Measurements from ENCODE around the gene ZMIZ1. TPM values are rescaled to one million over a fixed set of nuclear protein-coding genes. Genes with fewer than 3 reads are reported as not detected.

ZMIZ1 gene
- total and polyA plus RNA-seq, 5 donors, result 38.0 to 83.1 (median 71.1) TPM

DNA sequence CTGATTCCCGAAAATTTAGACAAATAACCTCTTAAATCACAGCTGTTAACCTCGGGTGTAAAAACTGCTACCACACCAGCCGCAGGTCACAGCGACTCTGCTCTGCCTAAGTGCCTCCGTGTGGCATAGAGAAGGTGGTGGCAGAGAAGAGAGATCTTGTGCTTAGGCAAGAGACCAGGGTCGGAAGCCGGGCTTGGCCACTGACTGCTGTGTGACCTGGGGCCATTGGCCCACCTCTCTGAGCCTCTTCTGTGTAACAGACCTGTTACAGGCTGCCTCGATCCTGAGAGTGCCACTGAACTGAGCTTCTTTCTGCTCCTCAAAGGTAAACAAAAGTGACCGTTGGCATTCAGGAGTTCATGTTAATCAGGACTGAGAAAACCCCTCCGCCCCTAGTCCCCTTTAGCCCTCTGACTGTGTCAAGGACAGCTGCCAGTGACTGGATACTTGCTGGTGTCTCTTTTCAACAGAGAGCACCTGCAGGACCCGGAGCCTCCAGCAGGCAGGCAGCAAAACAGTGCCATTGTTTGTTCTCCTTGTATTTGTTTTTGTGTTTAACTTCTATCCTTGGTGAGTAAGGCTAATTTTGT lies 36.5 kb downstream of the ZMIZ1 start:
- 53% methylated on average over 11 of the region's 11 CpGs for WGBS
- no peaks in the 10 kb centered on the region for H3K9me3 ChIP-seq (ENCODE audit: control insufficient read depth, low read length)
- intact Hi-C loops (cut with DNase I), result no loop called here
- H3K4me3 ChIP-seq (ENCODE audit: low read length), result no peak overlapping the region
- DNase-seq (no peak), ATAC-seq (no peak)
- H3K27ac ChIP-seq (ENCODE audit: low read length), result peak overlapping the region; percentile 28
- H3K27me3 ChIP-seq (ENCODE audit: control insufficient read depth, insufficient read depth), result no peaks in the 10 kb centered on the region
- H3K4me1 ChIP-seq (ENCODE audit: control insufficient read depth, insufficient read depth, low read length), result peaks cover 60% of the 10 kb centered on the region

DNA sequence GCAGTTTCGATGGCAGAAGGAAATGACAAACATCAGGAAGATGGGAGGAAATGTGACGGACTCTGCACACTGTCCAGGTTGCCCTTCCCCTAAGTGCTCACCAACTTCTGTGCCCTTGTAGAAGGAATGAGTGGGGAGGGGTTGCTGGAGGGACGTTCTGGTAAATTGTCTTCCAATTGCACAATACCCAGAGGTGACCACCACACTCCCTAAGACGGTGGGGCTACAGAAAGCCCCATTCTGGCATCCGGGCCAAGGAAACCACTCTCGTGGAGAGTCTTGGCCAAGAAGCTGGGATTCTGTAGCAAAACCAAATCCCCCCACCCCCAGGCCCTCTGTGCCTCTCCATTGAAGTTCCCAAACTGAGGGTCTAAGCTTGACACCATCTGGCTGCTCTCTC lies 37.1 kb downstream of the ZMIZ1 start:
- H3K4me1 ChIP-seq (ENCODE audit: control insufficient read depth, insufficient read depth, low read length), result peaks cover 57% of the 10 kb centered on the region
- WGBS, result 47% methylated on average over 6 of the region's 6 CpGs
- H3K4me3 ChIP-seq (ENCODE audit: low read length), result no peak overlapping the region
- H3K27me3 ChIP-seq (ENCODE audit: control insufficient read depth, insufficient read depth), result no peaks in the 10 kb centered on the region
- ATAC-seq (no peak), DNase-seq (no peak)
- intact Hi-C loops (cut with DNase I), result no loop called here
- no peaks in the 10 kb centered on the region for H3K9me3 ChIP-seq (ENCODE audit: control insufficient read depth, low read length)
- peak overlapping the region; percentile 31 for H3K27ac ChIP-seq (ENCODE audit: low read length)

DNA sequence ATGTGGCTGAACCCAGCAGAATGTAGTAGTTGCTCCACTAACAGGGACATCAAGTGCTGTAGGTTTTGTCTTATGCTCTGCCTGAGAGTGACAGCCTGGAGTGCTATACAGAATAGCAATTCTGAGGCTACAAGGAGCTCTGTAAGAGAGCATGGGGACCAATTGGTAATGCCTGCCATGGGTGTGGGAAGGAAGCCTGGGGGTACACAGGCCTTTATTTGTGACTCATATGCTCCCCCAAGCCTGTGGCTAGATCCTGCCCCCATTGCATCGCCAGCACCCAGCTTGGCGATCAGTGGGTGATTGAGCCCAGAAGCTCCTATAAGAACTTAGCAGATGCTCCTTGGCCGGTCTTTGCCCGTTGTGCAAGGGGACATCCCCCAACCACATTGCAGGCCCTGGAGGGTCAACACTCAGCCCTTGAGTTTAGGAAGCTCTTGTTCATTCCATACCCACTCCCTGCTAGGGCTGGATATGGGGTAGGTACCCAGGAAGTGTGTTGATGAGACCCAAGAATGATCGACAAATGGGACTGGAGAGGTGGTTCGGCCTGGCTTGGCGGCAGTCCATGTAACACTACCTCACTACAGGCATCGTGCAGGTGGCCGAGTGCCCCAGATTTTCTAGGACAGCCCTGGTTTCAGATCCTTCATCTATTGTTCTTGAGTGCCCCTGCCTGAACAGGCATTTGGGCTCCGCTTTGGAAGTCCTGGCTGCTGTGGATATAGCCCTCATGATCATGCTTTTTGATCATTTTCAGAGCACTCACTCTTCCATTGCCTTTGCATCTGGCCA lies 37.7 kb downstream of the ZMIZ1 start:
- WGBS, result 84% methylated on average over 10 of the region's 10 CpGs
- Histone ChIP-seq H3K27ac (ENCODE audit: low read length) (peak overlapping the region; percentile 1), H3K4me1 (ENCODE audit: control insufficient read depth, insufficient read depth, low read length) (peaks cover 50% of the 10 kb centered on the region), H3K4me3 (ENCODE audit: low read length) (no peak overlapping the region), H3K9me3 (ENCODE audit: control insufficient read depth, low read length) (no peaks in the 10 kb centered on the region), H3K27me3 (ENCODE audit: control insufficient read depth, insufficient read depth) (no peaks in the 10 kb centered on the region)
- ATAC-seq, result no peak
- no peak for DNase-seq
- intact Hi-C loops (cut with DNase I), result no loop called here

DNA sequence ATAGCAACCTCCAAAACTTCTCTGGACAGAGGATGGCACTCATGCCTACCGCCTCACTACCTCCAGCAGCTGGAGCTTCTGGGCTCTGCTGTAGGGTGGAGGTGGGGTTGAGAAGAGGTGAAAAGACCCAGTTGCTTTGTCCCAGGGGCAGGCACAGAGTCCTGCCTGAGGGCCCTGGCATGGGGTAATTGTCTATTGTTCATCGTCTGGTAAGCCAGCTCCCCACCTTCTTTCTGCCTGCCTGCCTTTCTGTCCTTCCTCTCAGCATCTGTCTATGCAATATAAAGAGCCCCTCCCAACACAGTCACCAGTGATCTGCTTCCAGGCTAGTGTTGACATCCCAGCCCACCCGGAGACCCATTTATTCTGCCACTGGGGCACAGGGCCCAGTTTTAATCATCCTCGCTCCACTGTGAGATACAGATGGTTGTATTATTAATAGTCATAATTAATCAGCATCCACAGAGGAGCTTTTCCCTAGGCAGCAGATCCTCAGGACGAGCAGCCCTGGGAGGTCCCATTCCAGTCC lies 39.0 kb downstream of the ZMIZ1 start:
- Histone ChIP-seq H3K4me3 (ENCODE audit: low read length) (no peak overlapping the region), H3K27me3 (ENCODE audit: control insufficient read depth, insufficient read depth) (no peaks in the 10 kb centered on the region), H3K4me1 (ENCODE audit: control insufficient read depth, insufficient read depth, low read length) (peaks cover 47% of the 10 kb centered on the region), H3K27ac (ENCODE audit: low read length) (peak overlapping the region; percentile 37), H3K9me3 (ENCODE audit: control insufficient read depth, low read length) (no peaks in the 10 kb centered on the region)
- no peak for ATAC-seq
- 50% methylated on average over 5 of the region's 5 CpGs for WGBS
- intact Hi-C loops (cut with DNase I), result no loop called here
- DNase-seq, result no peak

DNA sequence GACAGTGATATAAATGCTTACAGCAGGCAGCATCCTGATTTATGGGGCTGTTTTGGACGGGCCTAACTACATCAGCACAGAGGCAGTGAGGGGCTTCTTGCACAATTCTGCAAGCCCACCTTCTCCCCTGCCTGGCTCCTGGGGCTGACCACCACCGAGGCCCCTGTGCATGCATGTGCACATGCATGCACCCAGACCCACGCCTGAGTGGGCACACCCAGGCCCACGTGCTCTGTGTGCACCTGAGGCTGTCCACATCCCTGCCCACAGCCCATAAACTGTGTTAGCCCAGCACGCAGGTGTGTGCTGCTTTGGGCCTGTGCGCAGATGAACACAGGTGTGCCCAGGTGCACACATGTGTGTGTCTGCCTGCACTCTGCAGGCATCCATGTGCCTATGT lies 40.0 kb downstream of the ZMIZ1 start:
- H3K9me3 ChIP-seq (ENCODE audit: control insufficient read depth, low read length), result no peaks in the 10 kb centered on the region
- intact Hi-C loops (cut with DNase I), result no loop called here
- no peaks in the 10 kb centered on the region for H3K27me3 ChIP-seq (ENCODE audit: control insufficient read depth, insufficient read depth)
- H3K27ac ChIP-seq (ENCODE audit: low read length), result no peak overlapping the region
- DNase-seq (no peak), ATAC-seq (no peak)
- peaks cover 47% of the 10 kb centered on the region for H3K4me1 ChIP-seq (ENCODE audit: control insufficient read depth, insufficient read depth, low read length)
- WGBS, result 64% methylated on average over 6 of the region's 6 CpGs
- no peak overlapping the region for H3K4me3 ChIP-seq (ENCODE audit: low read length)

DNA sequence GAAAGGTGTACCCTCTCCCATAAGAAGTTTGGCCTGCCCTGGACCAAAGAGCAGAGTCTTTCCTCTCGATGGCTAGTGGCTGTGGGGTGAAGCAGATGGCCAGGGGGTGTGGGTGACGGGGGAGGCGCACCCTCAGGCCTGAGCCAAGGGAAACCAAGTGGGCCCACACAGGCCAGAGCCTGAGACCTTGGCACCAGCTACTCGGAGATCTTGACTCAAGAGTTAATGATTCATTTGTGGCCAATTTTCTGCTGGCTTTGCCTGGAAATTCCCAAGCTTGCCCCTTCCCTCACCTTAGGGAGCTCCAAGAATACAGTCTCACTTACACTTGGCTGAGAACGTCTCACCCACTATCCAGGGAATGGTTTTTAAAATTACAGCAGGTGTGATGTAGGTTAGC lies 42.7 kb downstream of the ZMIZ1 start:
- WGBS, result 71% methylated on average over 5 of the region's 5 CpGs
- Histone ChIP-seq H3K4me1 (ENCODE audit: control insufficient read depth, insufficient read depth, low read length) (peaks cover 41% of the 10 kb centered on the region), H3K4me3 (ENCODE audit: low read length) (no peak overlapping the region), H3K27ac (ENCODE audit: low read length) (peak overlapping the region; percentile 61), H3K27me3 (ENCODE audit: control insufficient read depth, insufficient read depth) (no peaks in the 10 kb centered on the region), H3K9me3 (ENCODE audit: control insufficient read depth, low read length) (no peaks in the 10 kb centered on the region)
- DNase-seq (no peak), ATAC-seq (no peak)
- intact Hi-C loops (cut with DNase I), result no loop called here

DNA sequence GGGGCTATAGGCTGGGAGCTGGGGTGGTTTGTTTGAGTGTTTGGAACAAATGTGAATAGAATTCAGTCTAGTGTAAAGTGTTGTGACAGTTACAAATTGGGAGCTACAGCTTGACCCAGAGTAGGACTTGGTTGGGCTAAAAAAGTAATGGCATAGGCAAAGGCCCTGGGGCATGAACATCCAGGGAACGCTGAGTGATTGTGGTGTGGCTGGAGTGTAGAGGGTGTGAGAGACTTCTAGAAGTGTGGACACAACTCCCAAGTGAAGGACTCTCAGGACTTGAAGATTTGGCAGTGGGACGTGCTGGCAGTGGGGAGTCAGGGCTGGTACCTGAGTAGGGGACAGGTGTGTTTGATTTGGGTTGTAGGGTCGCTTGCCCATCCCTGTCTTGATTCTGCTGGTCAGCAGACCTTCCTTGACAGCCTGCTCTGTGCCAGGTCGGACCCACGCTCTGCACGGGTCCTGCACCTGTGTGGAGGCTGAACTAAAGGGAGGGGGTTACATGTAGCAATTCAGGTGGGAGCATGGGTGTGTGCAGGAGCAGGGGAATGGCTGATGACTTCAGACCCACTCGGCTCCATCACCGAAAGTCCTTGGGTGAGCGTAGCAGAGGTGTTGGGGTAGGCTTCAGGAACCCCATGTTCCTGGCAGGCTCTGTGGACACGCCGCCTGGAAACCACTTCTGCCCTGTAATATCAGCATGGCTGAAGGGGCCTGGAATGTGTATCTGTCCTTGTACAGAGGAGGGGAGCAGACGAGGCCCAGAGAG lies 43.3 kb downstream of the ZMIZ1 start:
- peak in 2 of 3 donors; percentile 76 to 82 for DNase-seq
- H3K27ac ChIP-seq (ENCODE audit: low read length), result peak overlapping the region; percentile 61

DNA sequence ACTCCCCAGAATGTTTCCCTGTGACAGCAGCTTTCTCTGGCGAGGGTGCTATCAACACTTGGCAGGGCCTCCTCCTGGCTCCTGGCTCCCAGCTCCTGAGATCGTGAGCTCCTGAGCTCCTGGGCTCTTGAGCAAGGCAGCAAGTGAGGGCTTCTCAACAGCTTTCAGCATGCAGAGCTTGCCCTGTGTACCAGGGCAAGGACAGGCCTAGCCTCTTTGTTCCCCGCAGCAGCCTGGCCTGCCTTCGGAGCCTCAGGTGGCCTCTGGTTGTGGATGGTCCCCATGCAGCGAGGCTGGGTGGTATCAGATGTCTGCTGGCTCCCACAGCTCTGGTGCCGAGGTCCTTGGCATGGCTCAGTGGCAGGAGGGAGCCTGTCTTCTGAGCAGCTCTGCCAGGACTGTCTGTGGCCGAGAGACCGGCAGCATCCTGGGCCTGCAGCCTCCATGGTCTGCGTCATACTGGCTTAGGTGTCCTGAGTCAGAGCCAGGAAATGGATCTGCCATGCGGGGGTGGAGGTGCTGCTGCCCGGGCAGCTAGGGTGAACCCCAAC lies 44.2 kb downstream of the ZMIZ1 start:
- Histone ChIP-seq H3K4me3 (ENCODE audit: low read length) (no peak overlapping the region), H3K4me1 (ENCODE audit: control insufficient read depth, insufficient read depth, low read length) (peaks cover 48% of the 10 kb centered on the region), H3K9me3 (ENCODE audit: control insufficient read depth, low read length) (no peaks in the 10 kb centered on the region), H3K27ac (ENCODE audit: low read length) (peak overlapping the region; percentile 61), H3K27me3 (ENCODE audit: control insufficient read depth, insufficient read depth) (no peaks in the 10 kb centered on the region)
- WGBS, result 34% methylated on average over 11 of the region's 11 CpGs
- peak; percentile 72 to 85 (median 79) for DNase-seq
- peak; percentile 63 to 78 for ATAC-seq
- intact Hi-C loops (cut with DNase I), result no loop called here

More for the DNA sequence above, 43.3 kb downstream of the ZMIZ1 start:
- Histone ChIP-seq H3K4me3 (ENCODE audit: low read length) (no peak overlapping the region), H3K4me1 (ENCODE audit: control insufficient read depth, insufficient read depth, low read length) (peaks cover 44% of the 10 kb centered on the region), H3K27me3 (ENCODE audit: control insufficient read depth, insufficient read depth) (no peaks in the 10 kb centered on the region), H3K9me3 (ENCODE audit: control insufficient read depth, low read length) (no peaks in the 10 kb centered on the region)
- WGBS, result 73% methylated on average over 12 of the region's 12 CpGs
- intact Hi-C loops (cut with DNase I), result no loop called here
- ATAC-seq, result peak; percentile 59 to 73

DNA sequence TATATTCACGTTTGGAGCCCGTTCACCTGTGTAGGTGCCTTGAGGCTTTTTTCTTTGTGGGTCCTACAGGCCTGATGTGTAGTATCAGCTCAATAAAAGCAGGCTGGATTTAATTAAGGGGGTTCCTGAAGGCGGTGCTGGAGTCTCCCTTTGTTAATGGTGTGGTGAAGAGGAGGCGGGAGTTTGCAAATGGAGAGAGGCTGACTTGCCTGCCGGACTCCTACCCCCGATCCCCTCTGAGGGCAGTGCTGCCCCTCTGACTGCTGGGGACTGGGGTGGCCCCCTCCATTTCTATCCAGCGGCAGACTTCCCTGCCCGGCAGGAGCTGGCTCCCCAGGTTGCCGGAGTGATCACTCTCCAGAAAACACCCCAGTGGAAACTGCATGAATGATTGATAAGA lies 45.1 kb downstream of the ZMIZ1 start:
- intact Hi-C loops (cut with DNase I), result no loop called here
- DNase-seq, result no peak
- no peaks in the 10 kb centered on the region for H3K27me3 ChIP-seq (ENCODE audit: control insufficient read depth, insufficient read depth)
- H3K4me3 ChIP-seq (ENCODE audit: low read length), result no peak overlapping the region
- H3K9me3 ChIP-seq (ENCODE audit: control insufficient read depth, low read length), result no peaks in the 10 kb centered on the region
- peak overlapping the region; percentile 61 for H3K27ac ChIP-seq (ENCODE audit: low read length)
- peaks cover 55% of the 10 kb centered on the region for H3K4me1 ChIP-seq (ENCODE audit: control insufficient read depth, insufficient read depth, low read length)
- 59% methylated on average over 9 of the region's 9 CpGs for WGBS
- no peak for ATAC-seq

DNA sequence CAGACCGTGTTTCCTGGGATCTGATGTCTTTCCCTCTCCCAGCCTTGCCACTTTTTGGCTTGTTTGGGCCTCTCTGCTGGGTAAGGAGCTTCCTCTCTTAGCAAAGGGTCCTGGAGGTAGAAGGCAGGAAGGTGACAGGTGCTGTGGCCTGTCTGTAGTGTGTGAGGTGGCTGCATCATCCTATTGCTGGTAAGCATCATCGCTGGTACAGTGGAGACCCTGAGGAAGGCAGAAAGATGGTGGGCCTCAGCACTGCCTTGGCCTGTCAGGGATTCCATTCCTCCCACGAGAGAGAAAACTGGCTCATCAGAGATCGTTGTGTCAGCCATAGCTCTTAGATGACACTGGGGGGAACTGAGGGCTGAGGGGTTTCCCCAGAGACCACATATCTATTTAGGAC lies 46.5 kb downstream of the ZMIZ1 start:
- 61% methylated on average over 4 of the region's 4 CpGs for WGBS
- Histone ChIP-seq H3K27ac (ENCODE audit: low read length) (peak overlapping the region; percentile 61), H3K4me1 (ENCODE audit: control insufficient read depth, insufficient read depth, low read length) (peaks cover 58% of the 10 kb centered on the region), H3K4me3 (ENCODE audit: low read length) (no peak overlapping the region), H3K27me3 (ENCODE audit: control insufficient read depth, insufficient read depth) (no peaks in the 10 kb centered on the region), H3K9me3 (ENCODE audit: control insufficient read depth, low read length) (no peaks in the 10 kb centered on the region)
- no peak for DNase-seq
- intact Hi-C loops (cut with DNase I), result no loop called here
- ATAC-seq, result no peak

DNA sequence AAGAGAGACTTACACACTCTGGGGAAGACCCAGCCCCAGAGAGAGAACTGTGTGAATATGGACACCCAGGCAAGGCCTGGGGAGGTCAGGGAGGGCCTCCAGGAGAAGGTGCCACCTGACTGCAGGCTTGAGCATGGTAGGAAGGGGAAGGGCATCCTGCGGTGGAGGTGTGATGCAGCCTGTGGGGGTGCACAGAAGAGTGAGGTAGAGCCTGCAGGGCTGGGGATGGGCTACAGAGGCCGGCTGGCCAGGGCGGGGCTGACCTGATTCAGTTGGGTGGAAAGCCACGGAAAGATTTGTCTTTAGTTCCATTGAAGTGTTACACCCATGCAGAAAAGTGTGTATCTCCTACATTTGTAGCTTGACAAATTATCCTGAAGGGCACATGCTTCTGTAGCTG lies 47.6 kb downstream of the ZMIZ1 start:
- DNase-seq (no peak), ATAC-seq (no peak)
- H3K27me3 ChIP-seq (ENCODE audit: control insufficient read depth, insufficient read depth), result no peaks in the 10 kb centered on the region
- peak overlapping the region; percentile 68 for H3K27ac ChIP-seq (ENCODE audit: low read length)
- intact Hi-C loops (cut with DNase I), result no loop called here
- H3K4me1 ChIP-seq (ENCODE audit: control insufficient read depth, insufficient read depth, low read length), result peaks cover 58% of the 10 kb centered on the region
- H3K4me3 ChIP-seq (ENCODE audit: low read length), result no peak overlapping the region
- H3K9me3 ChIP-seq (ENCODE audit: control insufficient read depth, low read length), result no peaks in the 10 kb centered on the region
- WGBS, result 70% methylated on average over 4 of the region's 4 CpGs
